Measurements from ENCODE around the gene FMNL2.

FMNL2 gene

DNA sequence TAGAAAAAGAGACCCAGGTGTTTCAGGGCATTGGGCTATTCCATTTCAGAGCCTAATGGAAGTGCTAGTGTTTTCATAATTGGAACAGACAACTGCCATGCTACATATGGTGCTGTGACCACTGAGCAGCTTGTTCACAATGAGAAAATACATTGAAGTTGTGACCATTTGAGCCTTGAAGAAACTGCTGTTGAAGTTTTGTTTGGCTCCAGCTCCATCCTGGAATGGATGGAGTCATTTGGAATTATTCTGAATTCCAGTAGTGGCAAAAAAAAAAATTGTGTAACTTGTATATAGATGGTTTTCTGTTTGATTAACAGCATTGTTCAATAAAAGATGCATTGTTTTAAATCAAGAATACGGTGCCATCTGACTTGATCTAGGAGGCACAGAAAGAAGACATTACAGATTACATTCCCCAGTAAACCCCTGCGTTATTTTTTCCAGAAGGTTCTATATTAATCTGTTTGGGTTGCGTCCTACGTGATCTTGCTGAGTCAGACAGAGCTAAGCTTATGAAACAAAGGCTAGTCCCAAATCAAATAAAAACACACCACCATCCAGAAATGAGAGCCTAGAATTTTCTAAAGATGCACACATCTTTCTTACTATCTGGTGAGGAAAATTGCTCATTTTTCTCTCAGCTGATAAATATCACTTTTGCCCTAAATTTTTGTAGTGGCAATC lies 19.2 kb downstream of the FMNL2 start:
- Histone ChIP-seq H3K36me3 (ENCODE audit: low read length) (no peaks in the 10 kb centered on the region), H3K79me2 (ENCODE audit: insufficient read depth, low read length) (no peaks in the 10 kb centered on the region), H3K9me2 (replicated peaks; ENCODE audit: insufficient read depth, low read length) (no peaks in the 10 kb centered on the region), H2AFZ (ENCODE audit: low read depth, low read length, severe bottlenecking) (no peak overlapping the region), H3K4me2 (ENCODE audit: low read depth, low read length, poor library complexity, severe bottlenecking) (no peak overlapping the region), H3K9ac (ENCODE audit: low read length) (no peak overlapping the region), H3K4me3 (ENCODE audit: insufficient read depth, low read length, poor library complexity, severe bottlenecking) (no peak overlapping the region), H3F3A (ENCODE audit: insufficient read depth) (no peaks in the 10 kb centered on the region), H3K9me3 (ENCODE audit: insufficient read depth, low read length) (no peaks in the 10 kb centered on the region), H3K27ac (ENCODE audit: low read depth, low read length) (no peak overlapping the region), H3K27me3 (ENCODE audit: low read length) (no peaks in the 10 kb centered on the region), H4K20me1 (ENCODE audit: low read depth, low read length) (no peaks in the 10 kb centered on the region)
- TF ChIP-seq EZH2phosphoT487 (conservative IDR thresholded peaks at IDR 0.05; ENCODE audit: low read length), result no peak
- TF ChIP-seq, protein P1, sequence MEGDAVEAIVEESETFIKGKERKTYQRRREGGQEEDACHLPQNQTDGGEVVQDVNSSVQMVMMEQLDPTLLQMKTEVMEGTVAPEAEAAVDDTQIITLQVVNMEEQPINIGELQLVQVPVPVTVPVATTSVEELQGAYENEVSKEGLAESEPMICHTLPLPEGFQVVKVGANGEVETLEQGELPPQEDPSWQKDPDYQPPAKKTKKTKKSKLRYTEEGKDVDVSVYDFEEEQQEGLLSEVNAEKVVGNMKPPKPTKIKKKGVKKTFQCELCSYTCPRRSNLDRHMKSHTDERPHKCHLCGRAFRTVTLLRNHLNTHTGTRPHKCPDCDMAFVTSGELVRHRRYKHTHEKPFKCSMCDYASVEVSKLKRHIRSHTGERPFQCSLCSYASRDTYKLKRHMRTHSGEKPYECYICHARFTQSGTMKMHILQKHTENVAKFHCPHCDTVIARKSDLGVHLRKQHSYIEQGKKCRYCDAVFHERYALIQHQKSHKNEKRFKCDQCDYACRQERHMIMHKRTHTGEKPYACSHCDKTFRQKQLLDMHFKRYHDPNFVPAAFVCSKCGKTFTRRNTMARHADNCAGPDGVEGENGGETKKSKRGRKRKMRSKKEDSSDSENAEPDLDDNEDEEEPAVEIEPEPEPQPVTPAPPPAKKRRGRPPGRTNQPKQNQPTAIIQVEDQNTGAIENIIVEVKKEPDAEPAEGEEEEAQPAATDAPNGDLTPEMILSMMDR (IDR thresholded peaks at IDR 0.05; ENCODE audit: insufficient read depth, low read length, poor library complexity, severe bottlenecking), result no peak

DNA sequence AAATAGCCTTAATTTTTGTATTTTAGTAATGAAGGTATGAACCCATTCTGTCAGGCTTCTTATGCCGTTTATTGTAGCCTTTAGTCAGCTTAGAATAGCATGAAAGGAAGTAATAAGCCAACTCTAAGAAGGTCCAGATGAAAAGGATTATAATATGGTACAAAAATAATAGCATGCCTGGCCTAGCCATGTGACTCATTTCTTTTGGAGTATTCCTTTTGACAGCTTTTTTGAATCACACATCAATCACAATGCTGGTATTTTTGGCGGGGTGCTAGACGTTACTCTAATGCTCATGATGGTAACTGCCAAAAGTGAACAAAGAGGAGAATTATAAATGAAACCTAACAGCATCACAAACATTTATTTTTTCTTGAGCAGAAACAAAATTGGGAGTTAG lies 19.9 kb downstream of the FMNL2 start:
- Histone ChIP-seq H3K79me2 (ENCODE audit: insufficient read depth, low read length) (no peaks in the 10 kb centered on the region), H3K9me3 (ENCODE audit: insufficient read depth, low read length) (no peaks in the 10 kb centered on the region), H3K27me3 (ENCODE audit: low read length) (no peaks in the 10 kb centered on the region), H2AFZ (ENCODE audit: low read depth, low read length, severe bottlenecking) (no peak overlapping the region), H3F3A (ENCODE audit: insufficient read depth) (no peaks in the 10 kb centered on the region), H3K27ac (ENCODE audit: low read depth, low read length) (no peak overlapping the region), H3K9ac (ENCODE audit: low read length) (no peak overlapping the region), H3K36me3 (ENCODE audit: low read length) (no peaks in the 10 kb centered on the region), H4K20me1 (ENCODE audit: low read depth, low read length) (no peaks in the 10 kb centered on the region), H3K4me2 (ENCODE audit: low read depth, low read length, poor library complexity, severe bottlenecking) (no peak overlapping the region), H3K4me3 (ENCODE audit: insufficient read depth, low read length, poor library complexity, severe bottlenecking) (no peak overlapping the region), H3K9me2 (replicated peaks; ENCODE audit: insufficient read depth, low read length) (no peaks in the 10 kb centered on the region)
- TF ChIP-seq, protein P1 (IDR thresholded peaks at IDR 0.05; ENCODE audit: insufficient read depth, low read length, poor library complexity, severe bottlenecking), result no peak
- no peak for TF ChIP-seq EZH2phosphoT487 (conservative IDR thresholded peaks at IDR 0.05; ENCODE audit: low read length)

DNA sequence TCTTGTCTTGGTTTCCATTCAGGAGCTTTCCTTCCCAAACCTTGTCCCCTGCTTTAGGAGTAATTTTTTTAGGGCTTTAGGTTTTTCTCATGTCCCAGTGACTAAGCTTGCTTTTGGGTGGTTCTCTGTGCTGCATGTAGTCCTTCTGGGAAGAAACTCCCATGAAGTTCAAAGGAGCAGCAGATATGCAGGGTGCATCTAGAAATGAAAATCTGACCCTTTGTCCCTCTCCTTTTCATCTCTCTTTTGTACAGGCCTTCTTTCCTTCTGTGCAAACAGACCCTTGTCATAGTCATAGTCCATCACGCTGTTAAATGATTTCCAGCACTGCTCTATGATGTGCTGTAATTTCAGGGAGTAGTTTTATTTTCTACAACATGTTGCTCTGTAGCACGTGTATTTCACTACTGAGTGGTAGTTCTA lies 20.4 kb downstream of the FMNL2 start:
- Histone ChIP-seq H3K9me2 (replicated peaks; ENCODE audit: insufficient read depth, low read length) (no peaks in the 10 kb centered on the region), H3K9ac (ENCODE audit: low read length) (no peak overlapping the region), H2AFZ (ENCODE audit: low read depth, low read length, severe bottlenecking) (no peak overlapping the region), H3K4me3 (ENCODE audit: insufficient read depth, low read length, poor library complexity, severe bottlenecking) (no peak overlapping the region), H3K9me3 (ENCODE audit: insufficient read depth, low read length) (no peaks in the 10 kb centered on the region), H4K20me1 (ENCODE audit: low read depth, low read length) (no peaks in the 10 kb centered on the region), H3K27ac (ENCODE audit: low read depth, low read length) (no peak overlapping the region), H3K4me2 (ENCODE audit: low read depth, low read length, poor library complexity, severe bottlenecking) (no peak overlapping the region), H3K27me3 (ENCODE audit: low read length) (no peaks in the 10 kb centered on the region), H3K36me3 (ENCODE audit: low read length) (no peaks in the 10 kb centered on the region), H3F3A (ENCODE audit: insufficient read depth) (no peaks in the 10 kb centered on the region), H3K79me2 (ENCODE audit: insufficient read depth, low read length) (no peaks in the 10 kb centered on the region)
- no peak for TF ChIP-seq EZH2phosphoT487 (conservative IDR thresholded peaks at IDR 0.05; ENCODE audit: low read length)
- TF ChIP-seq, protein P1 (IDR thresholded peaks at IDR 0.05; ENCODE audit: insufficient read depth, low read length, poor library complexity, severe bottlenecking), result no peak

All from SU-DHL-6 (cell line).